HEK293T (cell line): ENCODE data around the gene SDHB.

Experiments used
- HDGF ChIP-seq: fragments of 450-650 bp; IDR thresholded peaks from 2 replicates; pipeline ENCODE4 v1.6.1; 2017; ENCODE audit warnings: antibody characterized with exemption, borderline replicate concordance
- SP1 ChIP-seq: fragments of 450-650 bp; IDR thresholded peaks from 2 replicates; pipeline ENCODE4 v1.6.1; 2017

DNA sequence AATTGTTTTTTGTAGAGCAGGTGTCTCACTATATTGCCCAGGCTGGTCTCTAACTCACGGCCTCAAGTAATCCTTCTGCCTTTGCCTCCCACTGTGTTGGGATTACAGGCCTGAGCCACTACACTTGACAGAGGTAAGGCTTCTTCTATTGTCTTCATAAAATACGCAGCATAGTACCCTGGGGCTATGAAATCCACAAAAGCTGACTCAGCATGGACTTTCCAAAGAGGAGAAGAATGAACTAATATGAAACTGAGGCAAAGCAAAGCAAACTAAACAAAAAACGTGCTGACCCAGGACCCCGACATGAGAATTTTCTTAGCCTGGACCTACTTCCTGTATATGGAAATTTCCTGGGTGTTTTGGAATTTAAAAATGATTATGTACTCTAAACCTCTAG, 23.6 kb downstream of the SDHB start:
- TF ChIP-seq HDGF (no peak), SP1 (no peak)
